Measurements from ENCODE around the gene SEMA7A.

GRCh38 chr15:74383695-74384565, 49.8 kb downstream of the SEMA7A start:
- TF ChIP-seq CTCF (IDR thresholded peaks at IDR 0.05), result no peak
- no peak for TF ChIP-seq EP300 (IDR thresholded peaks at IDR 0.05; ENCODE audit: low read depth)
- TF ChIP-seq POLR2A (IDR thresholded peaks at IDR 0.05), result no peak
- TF ChIP-seq POLR2AphosphoS5 (IDR thresholded peaks at IDR 0.05), result no peak

Data from transverse colon (tissue), 4 donors.